Testis (tissue), 2 donors: ENCODE measurements around the gene FRMD8.

Experiments used
- POLR2A ChIP-seq: fragments of 450-650 bp; IDR thresholded peaks from one replicate; pipeline ENCODE4 v1.6.1; 2017; ENCODE audit warnings: antibody characterized with exemption, mild to moderate bottlenecking, moderate library complexity
- TF ChIP-seq, protein P1 (sequence below), 3 experiments: fragments of 450-650 bp in 2 of 3; fragments of 200-600 bp in 1 of 3; sonication (generic) in 1 of 3; IDR thresholded peaks; one replicate each; pipeline ENCODE4 v1.5.1; 2016 to 2019; ENCODE audit warnings: antibody characterized with exemption in 3 of 3, mild to moderate bottlenecking in 2 of 3, moderate library complexity in 1 of 3

- TF ChIP-seq, protein P1, sequence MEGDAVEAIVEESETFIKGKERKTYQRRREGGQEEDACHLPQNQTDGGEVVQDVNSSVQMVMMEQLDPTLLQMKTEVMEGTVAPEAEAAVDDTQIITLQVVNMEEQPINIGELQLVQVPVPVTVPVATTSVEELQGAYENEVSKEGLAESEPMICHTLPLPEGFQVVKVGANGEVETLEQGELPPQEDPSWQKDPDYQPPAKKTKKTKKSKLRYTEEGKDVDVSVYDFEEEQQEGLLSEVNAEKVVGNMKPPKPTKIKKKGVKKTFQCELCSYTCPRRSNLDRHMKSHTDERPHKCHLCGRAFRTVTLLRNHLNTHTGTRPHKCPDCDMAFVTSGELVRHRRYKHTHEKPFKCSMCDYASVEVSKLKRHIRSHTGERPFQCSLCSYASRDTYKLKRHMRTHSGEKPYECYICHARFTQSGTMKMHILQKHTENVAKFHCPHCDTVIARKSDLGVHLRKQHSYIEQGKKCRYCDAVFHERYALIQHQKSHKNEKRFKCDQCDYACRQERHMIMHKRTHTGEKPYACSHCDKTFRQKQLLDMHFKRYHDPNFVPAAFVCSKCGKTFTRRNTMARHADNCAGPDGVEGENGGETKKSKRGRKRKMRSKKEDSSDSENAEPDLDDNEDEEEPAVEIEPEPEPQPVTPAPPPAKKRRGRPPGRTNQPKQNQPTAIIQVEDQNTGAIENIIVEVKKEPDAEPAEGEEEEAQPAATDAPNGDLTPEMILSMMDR (IDR thresholded peaks at IDR 0.05), result no peak
- no peak for TF ChIP-seq POLR2A
These were observed 23.5 kb upstream of the FRMD8 start for GRCh38 chr11:65362966-65363365.
